Neural cell (in vitro differentiated cells): ENCODE data around the gene USP10. TPM values are rescaled to one million over a fixed set of nuclear protein-coding genes. Genes with fewer than 3 reads are reported as not detected.

ENCODE experiments used
- H2AFZ ChIP-seq: fragments of 200-600, 300-800 bp; sonication (generic), shearing (Covaris generic); 2 replicates; pipeline ENCODE4 v1.6.0; 2014; ENCODE audit warnings: low read depth, mild to moderate bottlenecking, antibody characterized with exemption, low read length, moderate library complexity
- H3F3A ChIP-seq: fragments of 200-600 bp; shearing (Covaris generic); 2 replicates; pipeline ENCODE4 v1.6.1; 2016; ENCODE audit warnings: mild to moderate bottlenecking, moderate library complexity, mixed read lengths, antibody characterized with exemption, low read length; ENCODE audit not compliant: insufficient read depth, poor library complexity, severe bottlenecking
- H3K27ac ChIP-seq: fragments of 200-600, 300-800 bp; sonication (generic), shearing (Covaris generic); 2 replicates; pipeline ENCODE4 v1.5.1; 2014; ENCODE audit warnings: mild to moderate bottlenecking, low read length, moderate library complexity
- H3K27me3 ChIP-seq: fragments of 300-800, 200-600 bp; sonication (generic), shearing (Covaris generic); 2 replicates; pipeline ENCODE4 v1.6.0; 2014; ENCODE audit warnings: mild to moderate bottlenecking, low read depth, low read length, moderate library complexity; ENCODE audit not compliant: insufficient read depth
- H3K36me3 ChIP-seq: fragments of 300-800, 200-600 bp; sonication (generic), shearing (Covaris generic); 2 replicates; pipeline ENCODE4 v1.5.1; 2014; ENCODE audit warnings: mild to moderate bottlenecking, antibody characterized with exemption, low read length, moderate library complexity; ENCODE audit not compliant: insufficient read depth
- H3K4me2 ChIP-seq: fragments of 300-800, 200-600 bp; sonication (generic), shearing (Covaris generic); 2 replicates; pipeline ENCODE4 v1.6.0; 2014; ENCODE audit warnings: mild to moderate bottlenecking, low read length
- H3K4me3 ChIP-seq: fragments of 300-800, 200-600 bp; sonication (generic), shearing (Covaris generic); 2 replicates; pipeline ENCODE4 v1.5.1; 2014; ENCODE audit warnings: mild to moderate bottlenecking, low read length, moderate library complexity
- H3K79me2 ChIP-seq: fragments of 200-600 bp; shearing (Covaris generic); replicated peaks from 2 replicates; pipeline ENCODE4 v1.6.0; 2014; ENCODE audit warnings: mild to moderate bottlenecking, low read length, moderate library complexity; ENCODE audit not compliant: insufficient read depth
- H3K9ac ChIP-seq: fragments of 300-800, 200-600 bp; sonication (generic), shearing (Covaris generic); 2 replicates; pipeline ENCODE4 v1.6.1; 2016; ENCODE audit warnings: mild to moderate bottlenecking, low read length, mixed read lengths
- H3K9me2 ChIP-seq: fragments of 200-600 bp; shearing (Covaris generic); 2 replicates; pipeline ENCODE4 v1.6.1; 2016; ENCODE audit warnings: mild to moderate bottlenecking, low read length, mixed read lengths; ENCODE audit not compliant: insufficient read depth
- H3K9me3 ChIP-seq: fragments of 200-600, 300-800 bp; sonication (generic), shearing (Covaris generic); 2 replicates; pipeline ENCODE4 v1.6.1; 2016; ENCODE audit warnings: mild to moderate bottlenecking, mixed run types, low read length, moderate library complexity, mixed read lengths
- H4K20me1 ChIP-seq: fragments of 200-600 bp; shearing (Covaris generic); 2 replicates; pipeline ENCODE4 v1.6.1; 2016; ENCODE audit warnings: mild to moderate bottlenecking, mixed run types; ENCODE audit not compliant: insufficient read depth
- CTCF ChIP-seq: fragments of 450-650 bp; IDR thresholded peaks from 2 replicates; pipeline ENCODE4 v1.5.1; 2014; ENCODE audit warnings: antibody characterized with exemption, mild to moderate bottlenecking, moderate library complexity; ENCODE audit not compliant: poor library complexity, severe bottlenecking
- EP300 ChIP-seq: fragments of 450-650 bp; conservative IDR thresholded peaks from 2 replicates; pipeline ENCODE4 v1.6.1; 2014; ENCODE audit warnings: antibody characterized with exemption, mild to moderate bottlenecking, moderate library complexity; ENCODE audit not compliant: poor library complexity, severe bottlenecking
- EZH2 ChIP-seq: fragments of 200-600, 300-800 bp; shearing (Covaris generic), sonication (generic); IDR thresholded peaks from 2 replicates; pipeline ENCODE4 v1.6.1; 2014; ENCODE audit warnings: antibody characterized with exemption, low read length, borderline replicate concordance, mild to moderate bottlenecking; ENCODE audit not compliant: insufficient read depth, poor library complexity, severe bottlenecking
- MXI1 ChIP-seq: fragments of 450-650 bp; conservative IDR thresholded peaks from 2 replicates; pipeline ENCODE4 v1.6.1; 2014; ENCODE audit warnings: antibody characterized with exemption, mild to moderate bottlenecking; ENCODE audit not compliant: poor library complexity, severe bottlenecking
- POLR2AphosphoS5 ChIP-seq: IDR thresholded peaks from 2 replicates; pipeline ENCODE4 v1.6.1; 2012
- RAD21 ChIP-seq: fragments of 450-650 bp; conservative IDR thresholded peaks from 2 replicates; pipeline ENCODE4 v1.6.1; 2014; ENCODE audit warnings: antibody characterized with exemption, mild to moderate bottlenecking, moderate library complexity
- SMC3 ChIP-seq: fragments of 450-650 bp; conservative IDR thresholded peaks from 2 replicates; pipeline ENCODE4 v1.6.1; 2014; ENCODE audit warnings: antibody characterized with exemption, mild to moderate bottlenecking, moderate library complexity; ENCODE audit not compliant: poor library complexity
- TAF1 ChIP-seq: IDR thresholded peaks from 2 replicates; pipeline ENCODE4 v1.6.1; 2012; ENCODE audit warnings: low read depth
- polyA plus RNA-seq: library from polyadenylated mRNA; depleted of rRNA; stranded (reverse); fragments of >200 nt; gene quantifications from 2 replicates; pipeline ENCODE4 v1.2.3, GENCODE V29; 2014
- TF ChIP-seq, protein P1 (sequence below): IDR thresholded peaks from 2 replicates; pipeline ENCODE4 v1.6.1; 2012; ENCODE audit warnings: borderline replicate concordance

USP10 gene
- polyA plus RNA-seq, 1 donor from 2014 or later = 48.9 TPM

- H3K36me3 ChIP-seq = no peaks in the 10 kb centered on the region
- H3K4me3 ChIP-seq = no peak overlapping the region
- no peak overlapping the region for H3K9ac ChIP-seq
- H3K79me2 ChIP-seq = no peaks in the 10 kb centered on the region
- no peaks in the 10 kb centered on the region for H4K20me1 ChIP-seq
- H3K4me2 ChIP-seq = no peak overlapping the region
- H2AFZ ChIP-seq = no peak overlapping the region
- no peak for TF ChIP-seq CTCF
- no peak for TF ChIP-seq POLR2AphosphoS5
- TF ChIP-seq, protein P1, sequence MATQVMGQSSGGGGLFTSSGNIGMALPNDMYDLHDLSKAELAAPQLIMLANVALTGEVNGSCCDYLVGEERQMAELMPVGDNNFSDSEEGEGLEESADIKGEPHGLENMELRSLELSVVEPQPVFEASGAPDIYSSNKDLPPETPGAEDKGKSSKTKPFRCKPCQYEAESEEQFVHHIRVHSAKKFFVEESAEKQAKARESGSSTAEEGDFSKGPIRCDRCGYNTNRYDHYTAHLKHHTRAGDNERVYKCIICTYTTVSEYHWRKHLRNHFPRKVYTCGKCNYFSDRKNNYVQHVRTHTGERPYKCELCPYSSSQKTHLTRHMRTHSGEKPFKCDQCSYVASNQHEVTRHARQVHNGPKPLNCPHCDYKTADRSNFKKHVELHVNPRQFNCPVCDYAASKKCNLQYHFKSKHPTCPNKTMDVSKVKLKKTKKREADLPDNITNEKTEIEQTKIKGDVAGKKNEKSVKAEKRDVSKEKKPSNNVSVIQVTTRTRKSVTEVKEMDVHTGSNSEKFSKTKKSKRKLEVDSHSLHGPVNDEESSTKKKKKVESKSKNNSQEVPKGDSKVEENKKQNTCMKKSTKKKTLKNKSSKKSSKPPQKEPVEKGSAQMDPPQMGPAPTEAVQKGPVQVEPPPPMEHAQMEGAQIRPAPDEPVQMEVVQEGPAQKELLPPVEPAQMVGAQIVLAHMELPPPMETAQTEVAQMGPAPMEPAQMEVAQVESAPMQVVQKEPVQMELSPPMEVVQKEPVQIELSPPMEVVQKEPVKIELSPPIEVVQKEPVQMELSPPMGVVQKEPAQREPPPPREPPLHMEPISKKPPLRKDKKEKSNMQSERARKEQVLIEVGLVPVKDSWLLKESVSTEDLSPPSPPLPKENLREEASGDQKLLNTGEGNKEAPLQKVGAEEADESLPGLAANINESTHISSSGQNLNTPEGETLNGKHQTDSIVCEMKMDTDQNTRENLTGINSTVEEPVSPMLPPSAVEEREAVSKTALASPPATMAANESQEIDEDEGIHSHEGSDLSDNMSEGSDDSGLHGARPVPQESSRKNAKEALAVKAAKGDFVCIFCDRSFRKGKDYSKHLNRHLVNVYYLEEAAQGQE = no peak
- TF ChIP-seq EZH2 = no peak
- no peak for TF ChIP-seq RAD21
- no peak for TF ChIP-seq TAF1
- TF ChIP-seq EP300 = no peak
- no peak for TF ChIP-seq SMC3
- TF ChIP-seq MXI1 = no peak
- no peak overlapping the region for H3K27ac ChIP-seq
- H3F3A ChIP-seq = no peaks in the 10 kb centered on the region
- H3K27me3 ChIP-seq = no peaks in the 10 kb centered on the region
- no peaks in the 10 kb centered on the region for H3K9me3 ChIP-seq
- no peaks in the 10 kb centered on the region for H3K9me2 ChIP-seq
These were observed 94.4 kb downstream of the USP10 start for GRCh38 chr16:84794186-84794585.

DNA sequence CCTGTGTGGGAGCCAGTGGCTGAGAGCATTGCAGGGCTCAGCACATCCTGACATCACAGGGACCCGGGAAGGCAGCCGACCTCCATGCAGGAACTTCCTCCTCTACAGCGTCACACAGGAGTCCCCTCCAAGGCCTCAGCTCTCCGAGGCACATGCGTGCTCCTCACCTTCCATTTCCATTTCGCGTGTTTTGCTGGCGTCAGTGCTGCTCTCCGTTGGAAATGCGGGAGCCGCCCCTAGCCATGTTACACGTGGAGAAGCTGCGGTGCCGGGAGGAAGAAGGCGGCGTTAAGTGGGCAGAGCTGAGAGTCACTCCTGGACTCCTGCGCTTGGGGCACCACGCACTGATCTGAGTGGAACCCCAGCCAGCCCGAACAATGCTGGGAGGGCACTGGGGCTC lies 94.8 kb downstream of the USP10 start:
- Histone ChIP-seq H3K4me3 (no peak overlapping the region), H3K9me2 (no peaks in the 10 kb centered on the region), H3K36me3 (no peaks in the 10 kb centered on the region), H3F3A (no peaks in the 10 kb centered on the region), H3K79me2 (no peaks in the 10 kb centered on the region), H3K27me3 (no peaks in the 10 kb centered on the region), H2AFZ (no peak overlapping the region), H4K20me1 (no peaks in the 10 kb centered on the region), H3K27ac (no peak overlapping the region), H3K9ac (no peak overlapping the region), H3K9me3 (no peaks in the 10 kb centered on the region), H3K4me2 (no peak overlapping the region)
- TF ChIP-seq SMC3 (no peak), RAD21 (no peak), CTCF (no peak), MXI1 (no peak), EZH2 (no peak)
- TF ChIP-seq, protein P1 = no peak
